Nucleus accumbens (tissue), 56 donors: ENCODE data around the gene MAPK12.

Experiments used
- DNase-seq, 56 donors: peaks; one replicate each; lab custom pipeline; 2025; lab: John Stamatoyannopoulos, UW

The MAPK12 gene

DNA sequence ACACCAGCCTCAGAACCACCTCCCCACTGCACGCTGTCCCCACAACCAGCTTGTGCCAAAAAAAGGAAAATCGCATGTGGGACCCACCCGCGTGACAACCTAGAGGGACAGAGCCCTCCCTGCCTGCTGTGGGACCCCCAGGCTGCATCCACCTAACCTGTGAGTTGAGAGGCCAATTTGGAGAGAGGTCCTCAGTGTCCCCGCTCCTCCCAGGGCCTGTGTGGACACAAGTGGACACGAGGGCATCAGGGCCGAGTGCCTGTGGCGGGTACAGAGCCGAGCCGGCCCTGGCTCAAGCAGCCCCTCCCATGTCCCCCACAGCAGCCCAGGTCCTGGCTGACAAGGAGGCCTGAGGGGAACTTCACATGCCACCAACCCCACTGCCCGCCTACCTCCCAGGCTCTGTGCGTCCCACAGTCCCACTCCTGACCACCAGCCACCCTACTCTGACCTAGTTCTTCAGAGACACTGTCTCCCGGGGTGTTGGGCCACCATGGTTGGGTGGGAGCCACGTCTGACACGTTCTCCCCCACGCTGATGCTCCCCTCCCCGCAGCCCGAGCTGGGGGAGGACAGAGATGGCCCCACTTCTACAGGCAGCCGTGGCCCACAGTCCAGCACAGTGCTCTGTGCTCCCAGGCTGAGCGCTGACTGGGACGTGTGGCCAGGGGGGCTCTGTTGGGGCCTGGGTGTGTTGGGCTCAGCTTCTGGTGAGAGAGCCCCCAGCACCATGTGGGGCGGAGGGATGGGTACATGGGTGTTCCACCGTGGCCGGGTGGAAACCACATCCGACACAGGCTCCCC is 41.5 kb downstream of the MAPK12 start:
- DNase-seq, result no peak

DNA sequence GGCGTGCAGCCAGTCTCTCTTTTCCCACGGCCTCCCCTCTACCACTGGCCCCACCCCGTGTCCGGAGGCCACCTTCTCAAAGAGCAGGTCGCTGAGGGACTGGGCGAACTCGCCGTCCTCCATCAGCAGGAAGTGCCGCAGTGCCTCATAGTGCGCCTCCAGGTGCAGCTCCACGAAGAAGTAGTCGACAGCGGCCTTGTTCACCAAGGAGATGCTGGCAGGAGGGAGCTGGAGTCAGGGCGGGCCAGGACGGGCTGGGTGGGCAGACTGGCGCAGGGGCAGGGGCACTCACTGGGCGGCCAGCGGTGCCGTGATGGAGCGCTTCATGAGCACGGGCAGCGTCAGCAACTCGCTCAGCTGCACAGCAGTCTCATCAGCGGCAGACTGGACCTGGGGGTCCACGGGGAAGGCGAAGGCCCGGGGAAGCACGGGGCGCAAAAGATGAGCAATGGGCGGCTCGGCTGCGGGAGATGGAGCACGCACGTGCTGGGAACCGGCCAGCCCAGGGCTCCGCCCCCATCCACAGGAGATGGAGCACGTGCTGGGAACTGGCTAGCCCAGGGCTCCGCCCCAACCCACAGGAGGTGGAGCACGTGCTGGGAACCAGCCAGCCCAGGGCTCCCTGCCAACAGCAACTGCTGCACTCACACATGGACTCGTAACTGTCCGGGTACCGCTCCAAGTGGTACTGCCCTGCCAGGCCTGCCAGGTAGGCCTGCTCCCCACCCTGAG is 42.3 kb downstream of the MAPK12 start:
- DNase-seq, result peak in 3 of 56 donors; percentile 20 to 36 (median 34)

DNA sequence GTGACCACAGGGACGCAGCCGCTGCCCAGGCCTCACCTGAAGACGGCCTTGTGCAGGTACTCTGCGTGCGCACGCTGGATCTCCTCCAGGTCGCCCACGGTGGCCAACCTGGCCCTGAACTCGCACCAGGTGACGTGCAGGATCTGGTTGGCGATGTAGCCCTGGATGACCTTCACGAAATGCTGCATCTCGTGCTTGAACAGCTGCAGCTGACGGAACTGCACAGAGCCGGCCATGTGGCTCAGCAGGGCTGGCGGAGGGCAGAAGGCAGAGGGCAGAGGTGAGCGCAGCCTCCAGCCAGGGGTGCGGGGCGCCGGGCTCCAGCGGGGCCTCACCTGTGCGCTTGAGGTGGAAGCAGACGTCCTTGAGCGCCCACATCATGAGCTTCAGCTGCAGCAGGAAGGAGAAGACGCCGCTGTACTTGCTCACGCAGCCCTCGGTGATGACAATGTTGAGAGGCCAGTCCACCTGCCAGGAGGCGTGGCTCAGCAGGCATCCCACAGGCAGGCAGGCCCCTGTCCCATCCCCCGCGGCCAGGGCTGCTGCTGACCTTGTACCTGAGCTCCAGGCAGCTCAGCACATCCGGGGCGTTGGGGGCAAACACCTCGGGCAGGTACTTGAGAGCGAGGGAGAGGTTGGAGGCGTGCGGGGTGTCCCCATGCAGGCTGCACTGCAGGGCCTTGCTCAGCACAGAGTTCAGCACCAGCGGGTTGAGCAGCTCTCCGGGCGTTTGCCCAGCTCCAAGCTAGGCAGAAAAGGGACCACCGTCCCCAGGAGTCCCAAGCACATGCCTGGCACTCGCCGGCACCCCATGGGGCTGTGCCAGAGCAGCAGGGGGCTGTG is 43.1 kb downstream of the MAPK12 start:
- no peak for DNase-seq

DNA sequence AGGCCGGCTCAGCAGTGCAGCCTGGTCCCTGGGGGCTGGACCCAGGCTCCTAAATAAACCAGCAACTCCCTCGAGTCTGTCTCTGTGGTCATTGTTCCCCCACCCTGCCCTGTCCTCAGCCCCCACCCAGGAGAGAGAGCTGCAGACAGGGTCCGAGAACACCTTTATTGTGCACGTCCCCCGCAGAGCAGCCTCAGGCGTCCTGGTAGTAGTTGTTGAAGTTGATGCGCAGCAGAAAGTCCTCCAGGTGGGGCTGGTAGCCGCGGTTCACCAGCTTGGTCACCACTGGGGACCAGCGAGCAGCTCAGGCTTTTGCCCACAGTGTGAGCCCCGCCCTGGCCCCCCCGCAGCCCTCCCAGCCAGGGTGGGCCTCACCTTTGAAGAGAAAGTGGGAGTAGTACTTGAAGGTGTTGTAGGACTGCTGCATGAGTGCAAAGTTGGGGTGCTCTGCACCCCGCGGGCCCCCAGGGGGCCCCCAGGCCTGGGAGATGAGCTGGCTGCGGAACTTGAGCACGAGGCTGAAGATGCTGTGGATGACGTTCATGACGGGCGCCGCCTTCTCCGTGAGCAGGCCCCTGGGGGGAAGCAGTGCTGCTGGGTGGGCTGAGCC is 43.8 kb downstream of the MAPK12 start:
- no peak for DNase-seq

DNA sequence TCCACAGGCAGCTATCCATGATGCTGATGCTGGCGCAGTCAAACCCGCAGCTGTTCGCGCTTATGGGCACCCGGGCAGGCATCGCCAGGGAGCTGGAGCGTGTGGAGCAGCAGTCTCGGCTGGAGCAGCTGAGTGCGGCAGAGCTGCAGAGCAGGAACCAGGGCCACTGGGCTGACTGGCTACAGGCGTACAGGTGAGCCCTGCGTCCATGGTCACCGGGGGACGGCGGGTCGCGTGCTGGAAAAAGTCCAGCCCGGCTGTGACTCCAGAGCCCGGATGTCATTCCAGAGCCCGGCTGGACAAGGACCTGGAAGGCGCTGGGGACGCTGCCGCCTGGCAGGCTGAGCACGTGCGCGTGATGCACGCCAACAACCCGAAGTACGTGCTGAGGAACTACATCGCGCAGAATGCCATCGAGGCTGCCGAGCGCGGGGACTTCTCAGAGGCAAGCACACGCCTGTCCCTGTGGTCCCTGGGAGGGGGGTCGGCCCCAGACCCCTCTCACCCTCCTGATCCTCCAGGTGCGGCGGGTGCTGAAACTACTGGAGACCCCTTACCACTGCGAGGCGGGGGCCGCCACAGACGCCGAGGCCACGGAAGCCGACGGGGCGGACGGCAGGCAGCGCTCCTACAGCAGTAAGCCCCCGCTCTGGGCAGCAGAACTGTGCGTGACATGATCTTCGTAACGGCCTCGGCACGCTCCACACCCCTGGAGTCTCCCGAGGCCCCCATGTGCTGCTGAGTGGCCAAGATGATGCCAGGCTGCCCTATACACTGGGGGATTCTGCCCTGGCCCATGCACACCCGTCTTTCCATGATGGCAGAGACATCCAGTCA is 44.6 kb downstream of the MAPK12 start:
- no peak for DNase-seq

DNA sequence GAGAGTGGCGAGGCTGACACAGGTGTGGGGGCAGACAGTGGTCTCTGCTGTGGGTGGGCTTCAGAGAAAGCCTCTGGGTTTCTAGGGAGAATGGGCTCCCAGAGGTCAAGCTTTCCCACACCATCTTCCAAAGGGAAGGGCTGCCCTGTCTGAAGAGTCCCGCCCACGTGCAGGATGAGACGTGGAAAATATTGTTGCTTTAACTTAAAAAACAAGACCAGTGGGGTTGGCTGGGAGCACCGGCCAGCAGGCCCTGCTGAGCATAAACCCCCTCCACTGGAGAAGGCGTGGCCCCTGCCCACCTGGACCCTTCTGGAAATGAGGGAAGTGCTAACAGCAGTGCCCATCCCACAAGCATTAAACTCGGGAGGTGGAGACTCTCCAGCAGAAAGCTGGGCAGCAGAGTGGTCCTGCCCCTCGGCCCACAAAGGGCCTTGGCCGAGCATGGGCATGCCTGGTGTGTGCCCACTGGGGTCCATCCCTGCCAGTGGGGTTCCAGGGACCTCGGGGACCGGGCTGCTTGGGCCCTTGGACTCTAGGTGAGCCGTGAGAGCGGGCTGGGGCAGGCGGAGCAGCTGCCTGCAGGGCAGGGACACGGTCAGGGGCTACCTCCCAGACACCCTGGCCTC is 45.3 kb downstream of the MAPK12 start:
- DNase-seq, result no peak

DNA sequence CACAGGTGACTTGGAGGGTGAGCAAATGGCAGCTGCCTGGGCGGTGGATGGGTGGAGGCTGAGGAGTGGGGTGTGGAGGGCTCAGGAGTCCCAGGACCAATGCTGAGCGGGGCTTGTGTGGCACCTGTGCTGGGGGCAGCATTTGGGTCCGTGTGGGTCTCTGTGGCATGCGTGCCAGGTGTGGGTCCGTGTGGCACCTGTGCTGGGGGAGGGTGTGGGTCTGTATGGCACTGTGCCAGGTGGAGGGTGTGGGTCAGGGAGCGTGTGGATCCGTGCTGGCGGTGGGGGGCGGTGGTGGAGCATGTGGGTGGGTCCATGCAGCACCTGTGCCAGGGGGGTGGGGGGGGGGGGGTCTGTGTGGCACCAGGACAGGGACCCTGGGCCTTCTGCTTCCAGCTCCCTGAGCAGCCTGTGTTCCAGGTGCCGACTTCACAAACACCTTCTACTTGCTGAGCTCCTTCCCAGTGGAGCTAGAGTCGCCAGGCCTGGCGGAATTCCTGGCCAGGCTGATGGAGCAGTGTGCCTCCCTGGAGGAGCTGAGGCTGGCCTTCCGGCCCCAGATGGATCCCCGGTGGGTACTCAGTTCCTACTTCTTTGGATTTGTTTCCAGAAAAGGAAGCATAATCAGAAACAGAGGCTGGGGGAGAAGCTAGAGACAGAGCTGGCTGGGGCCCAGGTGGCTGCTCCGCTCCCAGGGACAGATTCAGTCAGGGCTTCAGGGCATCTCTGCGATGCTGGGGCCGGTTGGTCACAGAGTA is 46.0 kb downstream of the MAPK12 start:
- peak in 1 of 56 donors; percentile 36 for DNase-seq

DNA sequence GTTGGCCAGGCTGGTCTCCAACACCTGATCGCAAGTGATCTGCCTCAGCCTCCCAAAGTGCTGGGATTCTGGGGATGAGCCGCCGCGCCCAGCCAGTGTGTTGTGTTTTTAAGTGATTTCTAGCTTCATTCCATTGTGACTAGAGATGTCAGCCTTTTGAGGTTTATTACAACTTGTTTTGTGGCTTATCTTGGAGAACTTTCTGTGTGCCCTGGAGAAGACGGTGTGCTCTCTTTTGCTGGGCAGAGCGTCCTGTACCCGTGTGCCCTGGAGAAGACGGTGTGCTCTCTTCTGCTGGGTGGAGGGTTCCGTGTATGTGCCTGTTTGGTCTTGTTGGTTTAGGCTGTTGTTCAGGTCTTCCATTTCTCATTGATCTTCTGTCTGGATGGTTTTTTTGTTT is 48.2 kb downstream of the MAPK12 start:
- DNase-seq, result no peak

DNA sequence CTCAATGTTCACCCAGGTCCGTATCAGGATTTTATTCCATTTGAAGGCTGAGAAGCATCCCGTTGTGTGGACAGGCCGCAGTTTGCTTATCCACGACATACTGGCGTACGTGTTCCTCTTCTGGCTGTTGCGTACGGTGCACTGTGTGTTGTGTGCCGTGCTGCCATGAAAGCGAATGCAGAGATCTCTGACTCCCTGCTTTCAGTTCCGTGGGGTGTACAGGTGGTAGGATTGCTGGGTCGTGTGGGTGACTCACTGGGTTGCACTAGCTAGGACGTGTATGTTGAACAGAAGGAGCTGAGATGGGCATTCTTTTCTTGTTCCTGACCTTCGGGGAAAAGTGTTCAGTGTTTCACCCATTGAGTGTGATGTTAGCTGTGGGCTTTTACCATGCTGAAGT is 50.3 kb downstream of the MAPK12 start:
- DNase-seq, result no peak

DNA sequence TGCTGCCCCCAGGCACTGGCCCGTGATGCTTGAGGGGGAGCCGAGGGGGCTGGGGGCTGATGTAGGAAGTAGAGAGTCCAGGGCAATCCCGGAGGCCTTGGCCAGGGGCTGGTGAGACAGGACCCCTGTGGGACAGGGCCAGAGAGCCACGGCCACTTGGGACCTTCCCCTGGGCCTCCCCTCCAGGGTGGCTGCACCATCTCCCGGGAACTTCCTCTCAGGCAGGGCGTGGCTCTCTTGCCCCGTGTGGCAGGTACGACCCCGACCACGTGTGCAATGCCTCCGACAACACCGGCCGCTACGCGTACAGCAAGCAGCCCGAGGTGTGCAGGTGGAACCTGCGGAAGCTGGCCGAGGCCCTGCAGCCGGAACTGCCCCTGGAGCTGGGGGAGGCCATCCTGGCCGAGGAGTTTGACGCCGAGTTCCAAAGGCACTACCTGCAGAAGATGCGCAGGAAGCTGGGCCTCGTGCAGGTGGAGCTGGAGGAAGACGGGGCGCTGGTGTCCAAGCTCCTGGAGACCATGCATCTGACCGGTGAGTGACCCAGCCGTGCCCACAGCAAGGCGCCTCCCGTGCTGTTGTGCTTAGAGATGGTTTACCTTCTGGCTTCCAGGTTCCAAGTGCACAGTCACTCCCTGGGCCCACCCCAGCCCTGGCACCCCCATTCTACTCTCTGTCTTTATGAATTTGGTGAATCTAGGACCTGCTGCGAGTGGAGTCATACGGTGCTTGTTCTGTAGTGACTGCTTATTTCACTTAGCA is 50.9 kb downstream of the MAPK12 start:
- DNase-seq, result no peak

DNA sequence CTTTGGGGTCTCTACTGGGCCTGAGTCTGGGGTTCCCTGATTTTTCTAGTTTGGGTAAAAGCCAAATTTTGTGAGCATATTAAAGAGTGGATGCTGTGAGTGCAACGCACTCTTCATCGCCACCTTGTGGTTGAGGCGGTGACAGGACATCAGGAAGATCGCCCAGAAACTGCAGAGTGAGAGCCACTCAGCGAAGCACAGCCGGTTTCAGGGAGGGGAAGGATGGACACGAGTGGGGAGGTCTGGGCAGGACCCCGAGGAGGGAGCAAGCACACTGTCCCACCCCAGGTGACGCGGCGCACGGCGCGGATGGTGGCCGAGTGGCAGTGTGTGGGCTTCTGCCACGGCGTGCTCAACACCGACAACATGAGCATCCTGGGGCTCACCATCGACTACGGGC is 51.6 kb downstream of the MAPK12 start:
- DNase-seq, result peak in 23 of 56 donors; percentile 6 to 70 (median 35)

DNA sequence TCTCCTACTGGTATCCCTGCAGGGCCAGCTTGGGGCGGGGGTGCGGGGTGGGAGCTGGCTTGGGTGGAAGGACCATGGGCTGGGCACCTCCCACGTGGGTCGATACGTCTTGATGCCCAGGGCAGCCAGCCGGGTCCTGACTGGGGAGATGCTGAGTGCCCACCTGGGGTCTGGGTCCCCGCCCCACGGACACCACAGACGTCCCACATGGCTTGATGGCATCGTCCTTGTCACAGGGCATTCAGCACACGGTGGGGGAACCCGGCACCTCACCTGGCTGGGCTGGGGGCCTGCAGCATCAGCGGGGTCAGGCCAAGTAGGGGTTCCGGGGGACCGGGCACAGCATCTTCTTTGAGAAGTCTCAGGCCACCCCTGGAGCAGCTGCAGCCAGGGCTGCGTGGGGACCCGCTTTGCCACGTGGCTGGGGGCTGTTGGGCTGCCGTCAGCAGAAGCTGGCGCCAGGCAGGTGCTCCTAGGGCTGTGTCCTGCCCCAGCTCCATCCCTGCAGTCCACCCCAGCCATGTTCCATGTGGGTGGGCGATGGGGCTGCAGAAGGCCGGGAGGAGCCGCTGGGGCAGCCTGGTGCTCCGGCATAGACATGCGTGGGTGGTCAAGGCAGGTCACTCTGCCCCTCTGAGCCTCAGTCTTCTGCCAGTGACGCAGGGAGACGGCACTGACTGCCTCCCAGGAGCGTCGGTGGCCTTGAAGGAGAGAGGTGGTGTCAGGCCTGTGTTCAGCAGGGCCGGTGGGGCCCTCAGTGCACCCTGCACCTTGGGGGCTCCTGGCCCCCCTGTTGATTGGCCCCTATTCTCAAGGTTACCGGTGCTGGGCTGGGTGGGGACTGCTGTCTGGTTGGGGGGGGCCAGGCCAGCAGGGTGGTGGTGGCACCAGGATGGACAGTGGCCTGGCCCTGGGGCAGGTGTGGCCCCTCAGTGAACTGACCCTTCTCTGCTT is 52.3 kb downstream of the MAPK12 start:
- no peak for DNase-seq

DNA sequence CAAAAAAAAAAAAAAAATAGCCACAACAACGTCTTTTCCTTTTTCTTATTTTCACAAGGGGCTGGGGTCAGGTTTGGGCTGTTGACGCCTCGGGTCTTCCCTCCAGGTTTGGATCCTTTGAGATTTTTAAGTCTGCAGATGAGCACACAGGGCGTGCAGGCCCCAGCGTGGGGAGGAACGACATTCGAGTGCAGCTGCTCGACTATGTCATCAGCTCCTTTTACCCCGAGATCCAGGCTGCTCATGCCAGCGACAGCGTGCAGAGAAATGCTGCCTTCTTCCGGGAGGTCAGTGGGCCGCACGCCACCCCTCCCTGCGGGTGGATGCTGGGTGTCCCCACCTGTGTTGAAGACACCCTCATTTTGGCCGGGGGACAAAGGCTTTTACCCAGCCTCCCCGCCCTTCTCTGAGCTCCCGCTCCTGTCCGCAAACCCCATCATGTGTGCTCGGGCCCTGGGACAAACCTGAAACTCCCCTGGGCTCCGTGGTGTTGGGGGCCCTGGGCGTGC is 53.0 kb downstream of the MAPK12 start:
- no peak for DNase-seq

DNA sequence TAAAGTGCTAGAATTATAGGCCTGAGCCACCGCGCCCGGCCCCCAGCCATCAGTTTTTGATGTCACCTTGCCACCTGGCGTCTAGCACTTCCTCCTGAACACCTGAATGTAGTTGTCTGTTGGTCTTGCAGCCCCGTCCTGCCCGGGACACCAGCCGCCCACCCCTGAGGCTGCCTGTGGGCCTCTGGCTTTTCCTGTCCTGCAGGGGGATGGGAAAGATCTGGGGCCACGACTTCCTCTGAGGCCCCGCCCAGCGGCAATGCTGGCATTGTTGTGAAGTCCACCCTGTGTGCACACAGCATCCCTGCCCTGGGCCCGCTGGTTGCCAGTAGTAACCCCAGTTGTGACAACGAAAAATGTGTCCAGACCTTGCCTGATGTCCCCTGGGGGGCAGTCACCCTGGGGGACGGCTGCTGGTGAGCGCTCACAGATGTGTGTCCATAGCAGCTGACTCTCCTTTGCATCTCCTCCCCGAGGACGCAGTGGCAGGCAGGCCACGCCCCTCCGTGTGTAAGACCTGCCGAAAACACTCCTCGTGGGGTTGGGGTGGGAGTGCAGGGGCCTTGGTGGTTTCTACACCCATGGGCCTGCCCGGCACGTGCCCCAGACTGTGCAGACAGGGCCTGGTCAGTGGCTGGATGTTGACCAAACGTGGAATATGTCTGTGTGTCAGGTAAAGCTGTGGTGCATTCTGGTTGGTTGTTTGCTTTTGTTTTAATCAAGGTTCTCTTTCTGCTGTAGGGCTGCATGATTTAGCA is 53.9 kb downstream of the MAPK12 start:
- DNase-seq, result no peak

DNA sequence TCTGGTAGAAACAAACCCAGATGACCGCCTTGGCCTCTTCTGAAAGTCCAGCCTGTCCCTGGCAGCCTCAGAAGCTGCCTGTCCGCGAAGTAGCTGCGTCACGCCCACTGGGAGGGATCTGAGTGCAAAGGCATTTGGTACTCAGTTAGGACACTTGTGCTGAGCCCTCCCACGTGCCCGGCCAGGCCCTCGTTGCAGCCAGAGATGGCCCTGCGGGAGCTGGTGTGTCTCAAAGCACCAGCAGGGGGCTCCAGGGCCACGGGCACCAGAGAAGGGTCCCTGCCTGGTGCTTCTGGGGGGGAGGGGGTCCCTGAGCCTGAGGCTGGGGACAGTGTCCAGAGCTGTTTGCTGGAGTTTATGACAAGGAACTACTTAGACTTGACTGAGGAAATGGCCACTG is 54.9 kb downstream of the MAPK12 start:
- DNase-seq, result peak in 4 of 56 donors; percentile 35 to 46 (median 41)
